Lower leg skin (tissue), 4 donors: ENCODE data around the gene CHST14. TPM values are rescaled to one million over a fixed set of nuclear protein-coding genes. Genes with fewer than 3 reads are reported as not detected.

Experiments
- DNase-seq, 2 donors: peaks; one replicate each; pipeline ENCODE4 v3.0.0-alpha.2; 2019; ENCODE audit warnings: low spot score in 2 of 2
- H3K4me3 ChIP-seq: fragments of 200-600 bp; sonication (generic); 2 replicates; pipeline ENCODE4 v1.5.1; 2017; ENCODE audit warnings: mild to moderate bottlenecking, low read depth; ENCODE audit not compliant: poor library complexity, severe bottlenecking
- POLR2A ChIP-seq, 2 donors: fragments of 450-650 bp; IDR thresholded peaks; one replicate each; pipeline ENCODE4 v1.6.1; 2016 to 2017; ENCODE audit warnings: antibody characterized with exemption in 2 of 2, mild to moderate bottlenecking in 1 of 2, moderate library complexity in 1 of 2
- WGBS, 2 donors: methylation state at CpG; one replicate each; pipeline ENCODE4 v1.1.5; 2018; 5-methylcytosine and 5-hydroxymethylcytosine counted together
- intact Hi-C: fragments of 100-400 bp; cut with DNase I; formaldehyde crosslinking; loops from one replicate; pipeline ENCODE4 v1.15.0; 2023; ENCODE audit warnings: low total_unique reads
- total RNA-seq, 4 donors: library from RNA; depleted of rRNA; stranded (reverse); fragments of >200 nt; gene quantifications; one replicate each; pipeline ENCODE4 v1.1.0, GENCODE V29; 2016
- TF ChIP-seq, protein P1 (sequence below), 3 donors: fragments of 450-650 bp; IDR thresholded peaks; one replicate each; pipeline ENCODE4 v1.5.1; 2016; ENCODE audit warnings: antibody characterized with exemption in 3 of 3, mild to moderate bottlenecking in 3 of 3, moderate library complexity in 2 of 3

The CHST14 gene
- total RNA-seq, 4 donors from 2014 or later, result 5.6 to 10.0 (median 8.8) TPM

DNA sequence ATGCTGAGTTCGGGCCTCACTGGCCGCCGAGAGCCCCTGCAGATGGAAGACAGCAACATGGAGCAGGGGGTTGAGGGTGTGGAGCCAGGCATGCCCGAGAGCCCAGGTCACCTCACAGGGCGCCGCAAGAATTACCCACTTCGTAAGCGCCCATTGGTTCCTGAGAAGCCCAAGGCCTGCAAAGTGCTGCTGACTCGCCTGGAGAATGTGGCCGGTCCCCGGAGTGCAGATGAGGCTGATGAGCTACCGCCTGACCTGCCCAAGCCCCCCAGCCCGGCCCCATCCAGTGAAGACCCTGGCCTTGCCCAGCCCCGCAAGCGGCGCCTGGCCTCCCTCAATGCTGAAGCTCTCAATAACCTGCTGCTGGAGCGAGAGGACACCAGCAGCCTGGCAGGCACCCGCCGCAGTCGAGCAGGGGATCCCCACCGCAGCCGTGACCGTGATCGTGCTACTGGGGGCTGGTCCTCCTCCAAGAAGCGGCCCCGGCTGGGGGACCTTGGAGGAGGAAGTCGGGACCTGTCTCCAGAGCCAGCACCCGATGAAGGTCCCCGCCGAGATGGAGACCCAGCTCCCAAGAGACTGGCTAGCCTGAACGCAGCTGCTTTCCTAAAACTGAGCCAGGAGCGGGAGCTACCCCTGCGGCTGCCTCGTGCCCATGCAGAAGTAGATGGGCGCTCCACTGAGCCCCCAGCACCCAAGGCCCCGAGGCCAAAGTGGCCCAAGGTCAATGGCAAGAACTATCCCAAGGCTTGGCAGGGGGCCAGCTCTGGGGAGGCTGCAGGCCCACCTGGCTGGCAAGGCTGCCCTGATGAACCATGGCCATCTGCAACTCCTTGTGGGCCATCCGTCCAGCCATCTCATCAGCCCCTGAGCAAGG, 12.1 kb upstream of the CHST14 start:
- 96 to 99% methylated on average over 23 to 33 of the region's 37 CpGs for WGBS, 2 donors
- TF ChIP-seq POLR2A (IDR thresholded peaks at IDR 0.05), result no peak
- TF ChIP-seq, protein P1, sequence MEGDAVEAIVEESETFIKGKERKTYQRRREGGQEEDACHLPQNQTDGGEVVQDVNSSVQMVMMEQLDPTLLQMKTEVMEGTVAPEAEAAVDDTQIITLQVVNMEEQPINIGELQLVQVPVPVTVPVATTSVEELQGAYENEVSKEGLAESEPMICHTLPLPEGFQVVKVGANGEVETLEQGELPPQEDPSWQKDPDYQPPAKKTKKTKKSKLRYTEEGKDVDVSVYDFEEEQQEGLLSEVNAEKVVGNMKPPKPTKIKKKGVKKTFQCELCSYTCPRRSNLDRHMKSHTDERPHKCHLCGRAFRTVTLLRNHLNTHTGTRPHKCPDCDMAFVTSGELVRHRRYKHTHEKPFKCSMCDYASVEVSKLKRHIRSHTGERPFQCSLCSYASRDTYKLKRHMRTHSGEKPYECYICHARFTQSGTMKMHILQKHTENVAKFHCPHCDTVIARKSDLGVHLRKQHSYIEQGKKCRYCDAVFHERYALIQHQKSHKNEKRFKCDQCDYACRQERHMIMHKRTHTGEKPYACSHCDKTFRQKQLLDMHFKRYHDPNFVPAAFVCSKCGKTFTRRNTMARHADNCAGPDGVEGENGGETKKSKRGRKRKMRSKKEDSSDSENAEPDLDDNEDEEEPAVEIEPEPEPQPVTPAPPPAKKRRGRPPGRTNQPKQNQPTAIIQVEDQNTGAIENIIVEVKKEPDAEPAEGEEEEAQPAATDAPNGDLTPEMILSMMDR (IDR thresholded peaks at IDR 0.05), result no peak
- intact Hi-C loops, result no loop called here
- no peak for DNase-seq
- H3K4me3 ChIP-seq, result no peak overlapping the region

DNA sequence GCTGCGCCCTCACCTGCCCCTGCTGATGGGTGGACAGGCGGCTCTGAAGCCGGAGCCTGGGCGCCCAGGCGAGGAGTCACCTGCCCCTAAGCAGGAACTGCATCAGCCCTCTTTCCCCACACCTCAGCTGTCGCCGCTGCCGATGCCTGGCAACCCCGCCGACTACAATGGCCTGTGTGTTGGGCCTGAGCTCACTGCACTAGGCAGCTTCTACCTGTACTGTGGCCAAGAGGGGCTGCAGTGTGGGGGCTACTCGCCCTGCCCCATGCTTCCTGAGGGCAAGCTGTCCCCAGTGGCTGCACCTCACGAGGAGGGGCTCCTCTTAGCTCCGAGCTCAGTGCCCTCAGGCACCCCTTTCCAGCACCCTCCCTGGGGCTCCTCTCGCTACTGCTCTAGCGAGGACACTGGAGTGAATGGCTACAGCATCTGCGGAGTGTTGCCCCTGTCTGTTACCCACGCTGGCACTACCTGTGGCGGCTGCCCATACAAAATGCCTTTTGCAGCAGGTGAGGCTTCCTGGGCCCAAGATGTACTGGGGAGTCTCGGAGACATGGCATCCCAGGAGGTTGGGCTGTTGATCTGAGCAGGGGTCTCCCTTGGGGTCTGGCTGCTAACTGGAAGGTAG, 11.3 kb upstream of the CHST14 start:
- WGBS, 2 donors, result 88 to 94% methylated on average over 13 to 19 of the region's 19 CpGs
- H3K4me3 ChIP-seq, result no peak overlapping the region
- TF ChIP-seq, protein P1 (IDR thresholded peaks at IDR 0.05), result no peak
- no peak for TF ChIP-seq POLR2A (IDR thresholded peaks at IDR 0.05)
- intact Hi-C loops, result no loop called here
- no peak for DNase-seq

DNA sequence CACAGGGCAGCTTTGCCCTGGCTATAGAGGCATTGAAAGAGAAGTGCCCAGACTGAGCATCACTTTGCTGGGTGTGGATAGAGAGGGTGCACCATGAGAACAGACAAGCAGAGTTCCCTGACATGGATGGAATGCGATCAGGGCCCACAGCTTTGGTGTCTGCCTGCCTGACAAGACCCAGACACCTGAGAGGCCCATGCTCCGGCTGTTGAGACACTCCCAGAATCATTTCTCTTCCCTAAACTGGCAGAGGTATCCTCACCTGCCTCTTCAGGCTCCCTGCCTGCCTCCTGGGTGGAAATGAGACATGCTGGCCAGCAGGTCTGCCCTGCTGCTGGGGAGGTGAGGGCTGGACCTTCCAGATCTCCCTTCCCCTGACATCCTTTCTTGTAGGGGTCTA, 10.4 kb upstream of the CHST14 start:
- DNase-seq, result no peak
- no peak overlapping the region for H3K4me3 ChIP-seq
- intact Hi-C loops, result no loop called here
- WGBS, 2 donors, result 67 to 89% methylated on average over 2 of the region's 2 CpGs
- TF ChIP-seq POLR2A (IDR thresholded peaks at IDR 0.05), result no peak
- TF ChIP-seq, protein P1 (IDR thresholded peaks at IDR 0.05), result no peak

DNA sequence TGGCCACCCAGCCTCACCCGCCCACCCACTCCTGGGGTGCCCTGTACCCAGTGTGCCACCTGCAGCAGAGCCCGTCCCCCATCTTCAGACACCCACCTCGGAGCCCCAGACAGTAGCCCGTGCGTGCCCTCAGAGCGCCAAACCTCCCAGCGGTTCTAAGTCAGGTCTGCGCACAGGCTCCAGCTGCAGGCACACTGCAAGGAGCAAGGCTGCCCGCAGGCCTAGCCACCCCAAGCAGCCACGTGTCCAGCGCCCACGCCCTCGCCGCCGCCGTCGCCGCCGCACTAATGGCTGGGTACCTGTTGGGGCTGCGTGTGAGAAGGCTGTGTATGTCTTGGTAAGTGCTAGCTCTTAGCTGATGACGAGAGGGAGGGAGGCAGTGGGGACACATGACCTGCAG, 8.8 kb upstream of the CHST14 start:
- H3K4me3 ChIP-seq, result no peak overlapping the region
- intact Hi-C loops, result no loop called here
- WGBS, 2 donors, result 92 to 97% methylated on average over 20 to 21 of the region's 21 CpGs
- TF ChIP-seq, protein P1 (IDR thresholded peaks at IDR 0.05), result no peak
- TF ChIP-seq POLR2A (IDR thresholded peaks at IDR 0.05), result no peak
- DNase-seq, result no peak

DNA sequence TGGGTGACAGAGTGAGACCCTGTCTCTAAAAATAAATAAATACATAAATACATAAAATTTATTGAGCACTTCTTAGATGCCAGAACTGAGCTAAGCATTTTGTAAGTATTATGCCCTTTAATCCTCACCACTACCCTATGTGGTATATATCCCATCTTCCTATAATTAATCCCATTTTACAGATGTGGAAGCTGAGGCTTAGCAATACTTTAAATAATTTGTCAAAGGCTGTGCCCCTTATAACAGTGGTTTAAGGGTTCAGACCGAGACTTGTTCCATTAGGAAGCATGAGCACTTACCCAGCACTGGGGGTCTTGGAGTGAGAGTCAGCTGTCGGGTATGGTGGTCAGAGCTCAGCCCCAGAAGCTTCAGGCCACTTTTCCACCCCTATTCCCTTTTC, 7.5 kb upstream of the CHST14 start:
- WGBS, 2 donors, result 96 to 98% methylated on average over 2 of the region's 2 CpGs
- TF ChIP-seq, protein P1 (IDR thresholded peaks at IDR 0.05), result no peak
- TF ChIP-seq POLR2A (IDR thresholded peaks at IDR 0.05), result no peak
- DNase-seq, result no peak
- no peak overlapping the region for H3K4me3 ChIP-seq
- intact Hi-C loops, result no loop called here
